Camera-type eye (tissue), 1 donor: ENCODE data around the gene WDR27. TPM values are rescaled to one million over a fixed set of nuclear protein-coding genes. Genes with fewer than 3 reads are reported as not detected.

Source experiments
- total RNA-seq: library from RNA; depleted of rRNA; stranded (reverse); fragments of >200 nt; gene quantifications from one replicate; pipeline ENCODE4 v1.2.3, GENCODE V29; 2014

The WDR27 gene
- 70.3 TPM for total RNA-seq

DNA sequence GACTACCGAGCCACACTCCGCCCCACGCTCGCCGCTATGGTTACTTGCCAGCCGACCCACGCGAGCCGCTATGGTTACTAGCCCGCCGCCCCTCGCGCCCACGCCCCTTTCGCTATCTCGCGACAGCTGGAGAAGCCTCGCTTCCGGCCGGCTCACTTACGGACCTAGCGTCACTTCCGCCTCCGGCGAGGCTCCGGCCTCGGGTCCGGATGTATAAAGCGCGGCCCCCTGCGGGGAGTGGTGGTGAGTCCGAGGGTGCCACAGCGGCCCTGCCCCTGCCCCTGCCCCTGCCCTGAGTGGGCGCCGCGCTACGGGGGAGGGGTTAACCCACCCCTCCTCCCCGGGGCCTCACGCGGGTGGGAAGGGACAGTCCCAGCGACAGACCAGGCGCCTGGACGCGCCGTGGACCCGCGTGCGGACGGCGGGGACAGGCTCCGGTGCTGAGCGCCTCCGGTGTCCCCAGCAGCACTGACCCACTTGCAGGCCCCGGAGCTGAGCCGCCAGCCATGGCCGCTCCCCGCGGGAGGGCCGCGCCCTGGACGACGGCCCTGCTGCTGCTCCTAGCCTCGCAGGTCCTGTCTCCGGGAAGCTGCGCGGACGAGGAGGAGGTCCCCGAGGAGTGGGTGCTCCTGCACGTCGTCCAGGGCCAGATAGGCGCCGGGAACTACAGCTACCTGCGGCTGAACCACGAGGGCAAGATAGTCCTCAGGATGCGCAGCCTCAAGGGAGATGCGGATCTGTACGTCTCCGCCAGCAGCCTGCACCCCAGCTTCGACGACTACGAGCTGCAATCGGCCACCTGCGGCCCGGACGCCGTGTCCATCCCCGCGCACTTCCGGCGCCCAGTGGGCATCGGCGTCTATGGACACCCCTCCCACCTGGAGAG, at the start of gene WDR27, which contains the start of gene C6orf120:
Gene WDR27, minus strand, starts transcription at position 76 of the 886 bp plus-strand sequence. CDS start 13,024 bp downstream, outside the sequence.
Gene C6orf120, plus strand, starts transcription at position 173 of the 886 bp plus-strand sequence. Its CDS starts 334 bp downstream, at position 507.

DNA sequence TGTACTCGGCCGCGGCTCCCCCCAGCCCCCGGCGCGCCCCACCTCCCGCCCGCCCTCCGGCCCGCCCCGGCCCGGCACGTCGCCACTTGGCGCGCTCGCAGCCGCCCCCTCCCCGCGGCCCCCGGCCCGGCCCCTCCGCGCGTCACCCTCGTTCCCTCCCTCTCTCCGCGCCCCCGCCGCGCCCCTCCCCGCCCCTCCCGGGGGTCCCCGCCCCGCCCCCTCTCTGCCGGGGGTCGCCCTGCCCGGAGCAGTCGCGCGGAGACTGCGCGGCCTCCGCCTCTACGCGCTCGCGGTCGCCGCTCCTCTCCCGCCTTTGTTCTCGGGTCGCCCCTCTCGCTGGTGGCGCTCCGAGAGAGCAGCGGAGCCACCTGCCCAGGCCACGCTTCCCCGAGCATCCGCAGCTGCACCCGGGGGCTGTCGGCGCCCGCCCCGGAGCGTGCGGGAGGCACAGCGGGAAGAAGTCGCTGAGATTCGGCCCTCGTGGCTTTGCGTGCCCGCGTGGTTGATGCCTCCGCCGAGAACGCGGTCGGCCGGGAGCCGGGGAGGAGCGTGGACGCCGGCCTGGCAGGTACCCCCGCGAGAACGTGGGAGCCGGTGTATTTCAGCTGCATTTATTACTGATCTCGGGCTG, 22.8 kb upstream of the WDR27 start, which contains the start of gene PHF10:
Gene PHF10, minus strand, starts transcription at position 7 of the 631 bp plus-strand sequence. CDS start 569 bp downstream, outside the sequence.

Other genes with a start within 250 kb of the WDR27 start
- 39.0 TPM for gene C6orf120, start 97 bp upstream of the WDR27 start, total RNA-seq
- 107 TPM for gene PHF10, start 22.5 kb upstream of the WDR27 start, total RNA-seq
- 6.4 TPM for gene DYNLT2, start 49.5 kb upstream of the WDR27 start, total RNA-seq
- 35.5 TPM for gene ERMARD, start 49.6 kb upstream of the WDR27 start, total RNA-seq